NCI-H510A treated with DMSO at 0.1 percent for 48 hours (cell line): ENCODE measurements around the gene HEXA.

Experiments used
- DNase-seq: peaks from one replicate; lab custom pipeline; 2025; lab: John Stamatoyannopoulos, UW

Gene HEXA

DNA sequence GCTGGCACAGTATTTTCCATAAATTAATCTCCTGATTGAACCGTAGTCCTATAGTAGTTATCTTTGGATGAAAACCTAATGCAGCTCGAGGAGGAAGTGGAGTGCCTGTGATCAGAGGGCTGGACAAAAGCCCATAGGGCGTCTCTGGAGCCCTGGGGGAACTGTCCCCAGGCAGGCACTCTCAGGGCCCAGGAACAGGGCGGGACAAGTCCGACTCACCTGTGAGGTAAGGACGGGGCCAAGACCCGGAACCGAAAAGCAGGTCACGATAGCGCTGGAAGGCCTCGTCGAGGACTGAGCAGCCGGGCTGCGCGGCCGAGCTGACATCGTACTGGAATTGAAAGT is 341 bp downstream of the HEXA start:
- no peak for DNase-seq

DNA sequence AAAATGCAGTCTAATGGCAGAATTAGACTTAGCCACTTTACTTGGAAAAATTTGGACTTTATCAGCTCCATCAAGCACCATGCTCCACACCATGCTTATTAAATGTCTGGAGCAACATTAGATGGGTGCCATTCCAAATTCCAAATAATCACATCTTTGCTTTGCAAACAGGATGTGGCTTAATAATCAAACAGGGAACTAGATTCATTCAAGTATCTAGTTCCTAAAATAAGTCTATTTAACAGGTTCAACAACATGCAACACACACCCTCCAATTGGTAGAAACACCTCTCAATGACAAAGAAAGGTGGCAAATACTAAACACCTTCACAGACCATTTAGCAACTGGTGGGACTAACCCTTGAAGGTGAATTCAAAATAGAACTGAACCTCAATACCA is 3.5 kb downstream of the HEXA start:
- DNase-seq: no peak

DNA sequence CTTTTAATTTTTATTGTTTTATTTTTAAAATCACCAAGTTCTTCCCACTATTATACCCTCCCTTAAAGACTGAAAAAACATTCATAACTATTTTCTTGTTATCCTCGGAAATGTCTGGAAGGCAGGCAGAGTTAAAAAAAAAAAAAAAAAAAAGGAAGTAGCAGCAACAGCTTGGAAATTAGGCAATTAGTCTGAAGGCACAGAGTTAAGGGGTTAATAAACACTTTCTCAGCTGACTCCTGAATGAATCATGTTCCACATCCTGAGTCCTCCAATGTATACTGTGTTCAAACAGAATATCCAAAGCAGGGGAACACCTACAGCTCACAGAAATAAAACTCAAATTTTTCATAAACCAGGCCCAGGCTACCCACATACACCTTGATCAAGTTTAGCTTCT is 5.8 kb downstream of the HEXA start:
- DNase-seq: no peak

DNA sequence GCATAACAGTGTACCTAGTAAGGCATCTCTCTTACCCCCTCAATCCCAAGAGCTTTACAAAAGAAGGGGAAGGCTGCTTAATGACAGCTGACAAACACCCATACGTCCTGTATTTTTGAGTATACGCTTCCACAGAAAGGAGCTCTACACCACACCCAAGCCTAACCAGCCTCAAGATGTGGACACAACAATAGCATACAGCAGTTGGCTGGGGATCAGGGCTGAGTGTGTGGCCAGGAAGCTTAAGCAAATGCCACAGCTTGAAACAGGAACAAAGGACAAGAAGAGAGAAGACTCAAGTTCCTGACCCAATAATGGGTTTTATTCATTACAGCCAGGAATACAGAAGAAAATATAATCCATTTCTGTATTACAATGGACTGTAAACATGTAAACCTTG is 6.9 kb downstream of the HEXA start:
- DNase-seq: no peak

DNA sequence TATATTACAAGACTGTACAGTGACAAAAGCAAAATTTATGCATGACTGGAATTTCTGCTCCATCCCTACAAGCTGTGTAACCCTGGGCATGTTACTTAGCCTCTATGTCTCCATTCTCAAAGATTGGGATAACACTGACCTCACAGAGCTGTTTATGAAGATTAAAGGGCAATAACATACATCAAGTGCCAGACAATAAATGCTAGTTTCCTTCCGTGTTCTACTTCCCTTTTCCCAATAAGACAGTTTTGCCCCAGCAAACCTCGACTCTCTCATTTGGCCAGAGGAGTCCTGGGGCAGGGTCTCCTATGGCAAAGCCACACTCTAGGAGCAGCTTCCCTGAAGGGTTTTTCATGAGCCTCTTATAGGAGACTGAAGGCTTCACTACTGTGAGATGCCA is 7.5 kb downstream of the HEXA start:
- DNase-seq: no peak

DNA sequence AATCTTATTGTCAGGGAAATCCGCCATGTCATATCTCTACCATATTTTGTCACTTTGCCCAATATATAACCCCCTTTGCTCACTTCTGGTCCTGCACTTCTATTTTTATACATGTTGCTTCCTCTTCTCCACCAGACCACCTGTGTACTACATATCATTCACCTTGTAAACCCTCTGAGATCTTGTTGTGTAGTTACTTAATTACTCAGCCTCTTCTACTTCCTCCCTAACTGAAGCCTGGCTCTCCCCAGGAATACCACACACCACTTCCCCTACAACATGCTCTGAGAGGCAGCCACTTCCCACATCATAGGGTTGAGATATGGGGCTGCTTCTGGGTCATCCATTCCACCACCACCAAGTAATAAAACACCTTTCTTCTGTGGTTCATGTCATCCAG is 10.0 kb downstream of the HEXA start:
- DNase-seq: no peak

DNA sequence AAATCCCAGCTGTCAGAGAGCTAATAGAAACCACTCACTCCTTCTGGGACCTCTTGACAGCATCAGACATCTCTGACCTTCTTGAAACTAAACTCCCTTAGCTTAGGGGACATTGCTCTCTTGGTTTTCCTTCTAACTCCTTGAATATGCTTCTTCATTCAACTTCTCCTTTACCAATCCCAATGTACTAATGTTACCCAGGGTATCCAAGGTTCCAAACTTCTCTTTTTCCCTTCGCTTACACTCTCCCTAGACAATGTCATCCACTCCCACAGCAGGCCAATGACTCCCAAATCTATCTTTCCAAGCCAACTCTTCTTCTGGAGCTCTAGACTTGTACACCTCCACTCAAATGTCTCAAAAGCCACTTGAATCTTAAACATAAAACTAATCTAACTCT is 14.6 kb downstream of the HEXA start:
- DNase-seq: no peak

DNA sequence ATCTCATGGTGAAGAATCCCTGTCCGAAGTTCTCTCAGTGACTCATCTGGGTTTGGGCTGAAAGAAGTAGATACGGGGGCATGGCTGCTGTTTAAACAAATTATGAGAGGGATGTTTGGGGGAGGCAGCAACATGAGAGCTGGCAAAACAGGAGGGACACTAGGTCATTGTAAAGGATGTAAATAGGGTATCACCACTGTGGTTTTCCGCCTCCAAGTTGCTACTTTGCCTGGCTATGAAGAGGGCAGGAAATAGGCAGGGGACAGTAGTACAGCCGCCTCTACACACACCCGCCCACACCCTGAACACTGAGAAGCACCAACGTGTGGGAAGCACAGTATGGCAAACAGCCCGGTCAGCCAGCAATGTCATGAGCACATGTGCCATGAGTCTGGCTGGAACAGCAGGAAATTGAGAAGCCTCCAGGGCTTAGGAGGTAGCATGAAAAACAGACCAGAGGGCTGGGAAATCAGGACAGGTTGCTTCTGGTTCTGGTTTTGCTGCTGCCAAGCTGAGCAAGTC is 17.1 kb downstream of the HEXA start:
- no peak for DNase-seq

DNA sequence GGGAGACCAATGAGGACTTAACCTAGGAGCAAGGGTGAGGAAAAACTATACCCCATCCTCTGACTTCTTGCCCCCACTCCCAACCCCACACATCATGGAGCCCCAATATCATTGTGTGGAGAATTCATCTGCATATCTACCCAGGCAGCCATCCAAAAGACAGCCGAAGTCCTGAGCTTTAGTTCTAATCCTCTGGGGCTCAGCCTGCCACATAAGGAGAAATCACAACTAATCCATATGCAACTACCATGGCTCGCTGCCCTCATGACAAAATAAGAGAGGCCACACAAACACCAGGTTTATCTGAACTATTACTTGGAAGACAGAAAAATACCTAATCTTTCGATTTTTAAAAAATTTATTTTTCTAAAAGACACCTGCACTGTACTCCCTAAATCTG is 17.7 kb downstream of the HEXA start:
- DNase-seq: no peak

DNA sequence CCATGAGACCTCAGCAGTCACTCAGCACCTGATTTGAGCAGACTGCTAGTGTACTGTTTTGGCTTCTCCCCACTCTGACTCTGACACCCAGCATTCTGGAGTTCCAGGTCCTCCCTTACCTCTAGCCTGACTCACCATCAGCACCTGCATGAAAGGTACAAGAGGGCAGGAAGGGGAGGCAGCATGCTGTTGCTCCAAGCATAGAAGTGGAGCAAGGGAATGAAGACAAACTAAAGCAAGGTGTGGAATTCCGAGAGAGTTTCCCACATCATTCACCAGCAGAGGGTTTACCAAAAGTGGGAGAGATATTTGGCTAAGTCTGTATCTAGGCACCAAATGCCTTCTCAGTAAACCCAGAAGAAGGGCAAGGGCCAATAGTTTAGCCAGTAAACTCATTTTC is 21.3 kb downstream of the HEXA start:
- DNase-seq: no peak

DNA sequence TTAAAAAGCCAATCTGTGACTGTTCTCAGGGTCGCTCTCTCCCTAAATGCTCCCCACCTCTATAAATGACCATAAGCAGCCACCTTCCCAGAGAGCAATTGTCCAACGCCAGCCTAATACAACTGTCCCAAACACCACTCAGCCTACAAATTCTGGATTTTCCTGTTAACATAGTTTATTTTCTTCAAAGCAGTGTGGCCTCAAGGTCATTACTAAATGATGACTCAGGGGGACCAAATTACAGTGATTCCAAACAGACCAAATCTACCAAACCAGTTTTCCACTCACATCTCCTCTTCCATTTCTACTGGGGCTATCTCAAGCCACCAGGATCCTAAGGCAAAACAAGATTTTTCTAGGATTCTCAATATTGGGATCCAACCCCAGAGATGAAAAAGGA is 22.5 kb downstream of the HEXA start:
- no peak for DNase-seq

DNA sequence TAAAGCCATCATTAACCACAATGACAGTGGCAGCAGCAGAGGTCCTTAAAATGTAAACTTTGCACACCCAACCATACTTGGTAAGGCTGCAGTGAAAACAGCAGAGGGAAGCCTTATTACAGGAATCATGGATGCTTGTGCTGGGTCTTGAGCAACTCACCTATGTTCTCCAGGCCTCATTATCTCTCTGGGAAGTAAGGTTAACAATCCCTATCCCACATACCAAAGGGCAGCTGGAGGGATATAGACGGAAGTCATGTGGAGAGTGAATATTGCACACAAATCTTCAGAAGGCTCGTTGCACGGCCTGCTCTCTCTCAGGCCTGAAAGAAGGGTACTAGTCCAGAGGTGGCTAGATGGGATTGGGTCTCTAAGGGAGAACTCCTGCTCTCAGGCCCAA is 30.0 kb downstream of the HEXA start:
- DNase-seq: no peak

DNA sequence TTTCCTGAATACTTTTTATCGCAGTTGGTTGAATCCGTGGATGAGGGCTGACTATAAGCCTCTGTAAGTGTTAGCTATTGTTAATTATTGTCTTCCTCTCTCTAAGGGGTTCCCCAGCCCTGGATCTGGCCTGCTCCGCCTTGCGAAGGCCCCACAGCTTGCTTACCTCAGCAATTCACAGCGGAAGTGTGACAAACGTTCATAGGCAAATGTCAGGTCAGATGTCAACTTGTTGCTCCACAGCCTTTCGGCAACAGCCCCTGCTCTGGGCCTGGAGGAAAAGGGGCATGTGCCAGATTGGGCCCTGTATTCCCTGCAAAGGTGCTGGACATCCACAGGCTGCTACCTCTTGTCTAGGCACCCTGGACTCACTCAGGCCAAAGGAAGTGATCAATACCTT is 30.5 kb downstream of the HEXA start:
- DNase-seq: no peak

DNA sequence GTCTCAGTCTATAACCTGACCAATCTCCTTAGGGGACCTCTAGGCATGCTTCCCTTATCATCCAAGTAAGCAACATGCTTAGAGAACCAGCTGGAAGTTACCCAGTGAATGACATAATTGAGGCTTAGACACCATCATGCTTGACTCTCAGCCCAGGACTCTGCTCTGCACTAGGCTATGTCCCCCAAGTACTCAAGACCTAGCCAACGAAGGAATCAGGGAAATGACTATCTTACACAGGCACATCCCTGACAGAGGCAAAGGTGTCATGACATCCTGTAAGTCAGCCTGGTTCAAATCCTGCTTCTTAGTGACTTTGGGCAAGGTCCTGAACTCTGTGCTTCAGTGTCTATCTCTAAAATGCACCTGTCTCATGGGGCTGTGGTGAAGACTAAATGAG is 31.2 kb downstream of the HEXA start:
- DNase-seq: no peak

DNA sequence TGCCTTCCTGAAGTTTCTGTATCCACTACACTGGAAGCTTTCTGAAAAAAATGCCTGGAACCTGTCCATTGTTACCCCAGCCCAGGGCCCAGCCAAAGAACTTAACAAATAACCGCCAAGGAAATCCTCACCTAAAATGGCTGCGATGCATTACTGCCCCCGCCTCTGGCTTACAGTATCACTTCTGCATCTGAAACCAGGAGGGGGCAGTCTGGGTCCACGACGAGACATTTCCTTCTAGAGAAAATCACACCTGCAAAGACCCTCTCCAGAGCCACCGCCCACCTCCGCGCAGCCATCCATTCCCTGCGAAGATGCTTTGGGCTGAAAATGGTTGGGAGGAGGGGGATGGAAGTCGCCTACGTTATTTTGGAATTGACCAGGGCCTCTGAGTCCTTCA is 33.4 kb downstream of the HEXA start:
- DNase-seq: no peak

DNA sequence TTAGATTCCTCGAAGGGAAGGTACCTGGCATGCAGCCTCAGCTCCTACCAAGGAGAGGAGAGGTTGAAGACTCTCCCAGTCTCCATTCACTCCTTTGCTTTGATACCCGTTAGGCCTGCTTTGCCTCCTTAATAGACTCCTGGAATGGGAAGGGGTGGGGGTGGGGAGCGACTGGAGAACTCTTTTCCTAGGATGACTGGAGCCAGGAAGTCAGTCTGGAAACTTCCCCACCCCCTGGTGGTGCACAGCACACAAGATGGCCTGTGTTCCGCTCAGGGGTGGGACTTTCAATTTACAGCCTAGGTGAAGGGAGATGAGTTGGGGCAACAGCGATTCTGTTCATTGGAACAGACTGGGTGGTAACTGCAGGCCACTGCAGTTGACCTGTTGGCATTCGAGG is 34.5 kb downstream of the HEXA start:
- peak; percentile 2 for DNase-seq

DNA sequence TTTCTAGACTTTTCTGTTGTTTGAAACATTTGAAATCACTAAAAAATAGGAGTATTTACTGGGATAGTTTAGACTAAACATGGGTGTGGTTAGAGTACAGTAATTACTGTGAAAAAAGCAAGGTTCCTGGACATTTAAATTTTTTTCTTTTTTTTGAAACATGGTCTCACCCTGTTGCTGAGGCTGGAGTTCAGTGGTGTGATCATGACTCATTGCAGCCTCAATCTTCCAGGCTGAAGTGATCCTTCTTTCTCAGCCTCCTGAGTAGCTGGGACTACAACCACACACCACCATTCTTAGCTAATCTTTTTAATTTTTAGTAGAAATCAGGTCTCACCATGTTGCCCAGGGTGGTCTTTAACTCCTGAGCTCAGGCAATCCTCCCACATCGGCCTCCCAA is 35.4 kb downstream of the HEXA start:
- no peak for DNase-seq

DNA sequence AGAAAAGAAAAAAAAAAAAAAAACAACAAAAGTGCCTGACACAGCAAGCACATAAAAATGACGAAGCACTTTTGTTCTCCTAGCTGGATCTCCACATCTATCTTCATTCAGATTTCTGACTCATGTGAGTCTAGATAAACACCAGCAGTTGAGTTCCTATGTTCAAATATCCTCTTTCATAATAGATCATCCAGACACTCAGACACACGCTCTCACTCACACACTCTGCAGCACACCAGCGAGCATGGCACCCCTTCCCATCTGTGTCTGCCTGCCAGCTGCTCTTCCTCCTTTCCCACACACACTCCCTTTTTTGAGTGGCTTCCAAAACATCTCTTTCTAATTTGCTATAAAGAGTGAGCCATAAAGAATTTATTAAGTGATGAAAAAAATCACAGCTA is 36.0 kb downstream of the HEXA start:
- DNase-seq: peak; percentile 19

DNA sequence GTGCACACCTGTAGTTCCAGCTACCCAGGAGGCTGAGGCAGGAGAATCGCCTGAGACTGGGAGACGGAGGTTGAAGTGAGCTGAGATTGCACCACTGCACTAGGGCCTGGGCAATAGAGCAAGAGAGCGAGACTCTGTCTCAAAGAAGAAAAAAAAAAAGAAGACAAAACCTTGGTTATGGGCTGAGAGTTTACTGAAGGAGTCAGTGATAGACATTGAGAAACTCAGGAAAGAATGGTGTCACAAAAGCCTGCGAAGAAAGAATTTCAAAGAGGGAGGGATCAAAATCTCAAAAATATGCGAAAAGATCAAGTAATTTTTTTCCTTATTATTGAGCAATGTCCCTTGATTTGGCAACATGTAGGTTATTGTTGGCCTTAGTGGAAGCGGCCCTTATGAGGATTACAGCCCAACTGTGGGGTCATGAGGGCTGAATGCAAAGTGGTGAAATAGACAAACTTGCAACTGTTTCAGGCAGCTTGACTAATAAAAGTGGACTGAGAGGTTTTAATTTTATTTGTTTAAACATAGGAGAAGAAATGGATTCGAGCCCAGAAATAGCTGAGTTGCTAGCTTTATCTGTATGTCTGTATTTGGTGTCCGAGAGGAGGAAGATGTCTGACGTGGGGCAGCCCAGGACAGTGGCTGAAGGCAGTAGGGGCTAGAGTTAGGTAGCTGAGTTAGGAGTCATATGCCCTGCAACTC is 37.0 kb downstream of the HEXA start:
- no peak for DNase-seq

DNA sequence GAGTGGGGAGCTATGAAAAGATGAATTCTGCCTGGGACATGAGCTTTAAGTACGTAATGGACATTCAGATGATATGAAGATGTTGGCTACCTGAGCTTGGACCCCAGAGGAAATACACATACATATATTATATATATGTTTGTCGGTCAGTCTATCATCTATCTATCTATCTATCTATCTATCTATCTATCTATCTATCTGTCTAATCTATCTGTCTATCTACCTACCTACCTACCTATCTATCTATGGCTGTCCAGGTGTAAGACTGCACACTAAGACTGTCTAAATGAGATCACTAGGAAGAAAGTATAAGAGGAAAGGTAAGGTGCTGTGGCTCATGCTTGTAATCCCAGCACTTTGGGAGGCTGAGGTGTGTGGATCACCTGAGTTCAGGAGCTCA is 37.7 kb downstream of the HEXA start:
- no peak for DNase-seq

DNA sequence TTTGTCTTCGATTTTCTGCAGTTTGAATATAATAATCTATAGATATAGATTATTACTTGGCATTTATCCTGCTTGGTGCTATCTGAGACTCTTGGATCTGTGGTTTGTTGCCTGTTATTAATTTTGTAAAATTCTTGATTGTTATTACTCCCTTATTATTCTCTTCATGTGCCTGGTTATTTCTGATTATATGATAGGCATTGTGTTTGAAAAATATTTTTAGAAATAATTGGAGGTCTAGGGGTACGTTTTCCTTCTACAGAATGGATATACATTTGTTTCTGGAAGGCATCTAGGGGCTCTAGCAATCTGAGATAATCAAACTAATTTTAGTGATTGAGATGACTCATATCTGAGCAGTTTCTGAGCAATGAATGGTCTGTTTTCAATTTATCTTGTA is 41.0 kb downstream of the HEXA start:
- no peak for DNase-seq

DNA sequence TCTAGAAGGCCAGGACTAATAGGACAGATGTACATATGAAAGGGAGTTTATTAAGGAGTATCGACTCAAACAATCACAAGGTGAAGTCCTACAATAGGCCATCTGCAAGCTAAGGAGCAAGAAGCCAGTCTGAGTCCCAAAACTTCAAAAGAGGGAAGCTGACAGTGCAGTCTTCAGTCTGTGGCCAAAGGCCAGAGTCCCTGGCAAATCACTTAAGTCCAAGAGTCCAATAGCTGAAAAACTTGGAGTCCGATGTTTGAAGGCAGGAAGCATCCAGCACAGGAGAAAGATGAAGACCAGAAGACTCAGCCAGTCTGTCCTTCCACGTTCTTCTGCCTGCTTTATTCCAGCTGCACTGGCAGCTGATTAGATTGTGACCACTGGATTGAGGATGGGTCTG is 44.8 kb downstream of the HEXA start:
- no peak for DNase-seq

DNA sequence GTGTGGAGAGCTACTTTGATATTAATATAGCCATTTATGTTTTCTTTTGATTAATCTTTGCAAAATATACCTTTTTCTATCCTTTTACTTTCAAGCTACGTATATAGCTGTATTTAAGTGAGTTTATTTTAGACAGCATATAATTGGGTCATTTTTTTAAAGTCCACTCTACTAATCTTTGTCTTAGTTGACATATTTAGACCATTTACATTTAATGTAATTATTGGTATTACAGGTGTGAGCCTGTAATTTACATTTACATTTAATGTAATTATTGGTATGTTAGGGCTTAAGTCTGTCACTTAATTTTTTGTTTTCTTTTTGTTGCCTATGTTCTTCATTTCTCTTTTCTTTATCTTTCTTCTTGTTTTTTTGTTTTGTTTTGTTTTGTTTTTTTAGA is 52.1 kb downstream of the HEXA start:
- DNase-seq: no peak

DNA sequence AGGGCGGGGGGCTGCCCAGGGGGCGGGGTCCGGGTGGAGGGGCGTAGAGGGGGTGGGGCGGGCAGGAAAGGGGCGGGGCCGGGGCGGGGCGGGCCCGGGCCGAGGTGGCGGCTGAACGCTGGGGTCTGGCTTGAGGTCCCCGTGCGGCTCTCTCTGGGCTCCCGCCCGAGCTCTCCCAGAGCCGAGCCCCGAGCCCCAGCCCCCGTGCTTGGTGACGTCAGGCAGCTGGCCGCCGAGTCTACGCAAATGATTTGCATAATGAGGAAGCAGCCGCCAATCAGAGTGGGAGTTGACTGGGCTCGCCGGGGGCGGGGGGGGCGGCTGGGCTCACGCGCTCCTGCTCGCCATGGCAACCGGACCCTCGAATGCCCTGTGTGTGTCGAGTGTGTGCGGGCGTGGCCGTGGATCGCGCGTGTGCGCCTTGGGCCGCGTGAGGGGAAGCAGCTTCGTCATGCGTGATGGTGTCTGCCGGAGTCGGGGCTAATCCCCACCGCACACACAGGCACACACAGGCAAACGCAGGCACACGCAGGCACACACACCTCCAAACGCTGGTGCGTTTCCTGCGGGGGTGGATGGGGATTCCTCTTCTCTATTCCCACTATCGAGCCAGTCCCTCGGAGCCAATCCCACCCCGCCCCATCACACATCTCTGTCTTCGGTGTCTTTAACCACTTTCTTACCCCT is 55.7 kb downstream of the HEXA start, which contains the start of gene CELF6:
Gene CELF6, minus strand, starts transcription at position 173 of the 687 bp plus-strand sequence. CDS start 283 bp downstream, outside the sequence.
- peak; percentile 79 for DNase-seq
